ENCODE measurements around the gene OTUD4.

DNA sequence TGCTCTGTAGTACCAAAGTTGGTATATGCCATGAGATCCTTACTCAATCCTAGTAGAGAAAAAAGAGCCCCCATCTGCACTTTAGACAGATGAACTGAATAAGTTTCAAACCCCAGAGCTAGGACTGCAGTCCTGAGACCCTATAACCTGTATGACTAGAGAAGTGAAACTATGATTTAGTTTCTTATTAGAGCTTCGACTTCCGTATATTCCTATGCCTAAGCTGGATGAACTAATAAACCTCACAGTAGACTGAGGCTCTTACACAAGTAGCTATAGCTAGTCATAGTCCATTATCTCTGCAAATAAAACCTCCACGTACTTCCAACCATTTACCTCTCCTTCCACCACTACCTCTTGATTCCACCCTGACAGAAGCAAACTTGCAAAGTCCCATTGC lies 6.3 kb upstream of the OTUD4 start:
- TF ChIP-seq CTCF (IDR thresholded peaks at IDR 0.05; ENCODE audit: extremely low read depth in 1 of 2, insufficient read depth in 1 of 2, low read depth in 1 of 2, low read length in 2 of 2): no peak
- TF ChIP-seq POLR2AphosphoS5 (IDR thresholded peaks at IDR 0.05; ENCODE audit: insufficient read depth, low read depth, low read length): no peak
- no peak for TF ChIP-seq EZH2 (IDR thresholded peaks at IDR 0.05; ENCODE audit: borderline replicate concordance, low read depth, low read length, severe bottlenecking)
- no peak for TF ChIP-seq JUN (IDR thresholded peaks at IDR 0.05; ENCODE audit: borderline replicate concordance, insufficient read depth, insufficient read length, low read depth)
- TF ChIP-seq POLR2A (IDR thresholded peaks at IDR 0.05; ENCODE audit: low read depth, low read length): no peak
- TF ChIP-seq, protein P1, sequence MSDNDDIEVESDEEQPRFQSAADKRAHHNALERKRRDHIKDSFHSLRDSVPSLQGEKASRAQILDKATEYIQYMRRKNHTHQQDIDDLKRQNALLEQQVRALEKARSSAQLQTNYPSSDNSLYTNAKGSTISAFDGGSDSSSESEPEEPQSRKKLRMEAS (IDR thresholded peaks at IDR 0.05; ENCODE audit: insufficient read depth, insufficient read length): no peak

Measured in endothelial cell of umbilical vein (primary cell).